SK-N-SH (cell line): ENCODE data around the gene TUT4. TPM values are rescaled to one million over a fixed set of nuclear protein-coding genes. Genes with fewer than 3 reads are reported as not detected.

Experiments used
- CTCF ChIA-PET: fragments of 300-600, 350-600 bp; formaldehyde crosslinking; extraction: SDS; loops from one replicate; lab custom pipeline; 2021; lab: Yijun Ruan, JAX
- POLR2A ChIA-PET: fragments of 350-600 bp; sonication (Branson Sonifier 250); formaldehyde crosslinking; extraction: SDS; loops from one replicate; lab custom pipeline; 2020; ENCODE audit warnings: antibody characterized with exemption, inconsistent platforms; lab: Yijun Ruan, JAX
- DNase-seq: peaks from one replicate; pipeline ENCODE4 v3.0.0; 2012
- H2AFZ ChIP-seq: fragments of 200-600 bp; sonication (generic); 2 replicates; pipeline ENCODE4 v1.8.1; 2016; ENCODE audit warnings: antibody characterized with exemption, mild to moderate bottlenecking, low read depth
- H3F3A ChIP-seq: fragments of 200-600 bp; sonication (generic); replicated peaks from 2 replicates; pipeline ENCODE3; 2016; ENCODE audit warnings: antibody characterized with exemption, mild to moderate bottlenecking; ENCODE audit not compliant: insufficient read depth
- H3K27ac ChIP-seq, 2 experiments: fragments of 200-500 bp in 1 of 2; fragments of 200-600 bp in 1 of 2; sonication (Bioruptor generic) in 1 of 2; sonication (generic), shearing (Covaris generic) in 1 of 2; 2 replicates each; pipeline versions ENCODE4 v1.5.1 to v1.6.1; 2014 to 2016; ENCODE audit warnings: low read depth in 2 of 2, inconsistent platforms in 1 of 2, low read length in 1 of 2, mild to moderate bottlenecking in 1 of 2, mixed read lengths in 1 of 2
- H3K27me3 ChIP-seq: fragments of 200-600 bp; sonication (generic), shearing (Covaris generic); 2 replicates; pipeline ENCODE4 v1.6.1; 2016; ENCODE audit warnings: mixed run types; ENCODE audit not compliant: insufficient read depth
- H3K36me3 ChIP-seq, 2 experiments: fragments of 200-500 bp in 1 of 2; fragments of 200-600 bp in 1 of 2; sonication (Bioruptor generic) in 1 of 2; sonication (generic) in 1 of 2; replicated peaks in 1 of 2; 2 replicates each; pipeline versions ENCODE3 to v1.5.1; 2014 to 2016; ENCODE audit warnings: low read length in 1 of 2, mild to moderate bottlenecking in 1 of 2; ENCODE audit not compliant: insufficient read depth in 2 of 2, control insufficient read depth in 1 of 2
- H3K4me1 ChIP-seq, 2 experiments: fragments of 200-500 bp in 1 of 2; fragments of 200-600 bp in 1 of 2; sonication (Bioruptor generic) in 1 of 2; sonication (generic), shearing (Covaris generic) in 1 of 2; 2 replicates each; pipeline versions ENCODE4 v1.5.1 to v1.6.1; 2014 to 2016; ENCODE audit warnings: low read depth in 1 of 2, low read length in 1 of 2, mixed run types in 1 of 2; ENCODE audit not compliant: insufficient read depth in 2 of 2, control insufficient read depth in 1 of 2
- H3K4me2 ChIP-seq: fragments of 200-600 bp; sonication (generic), shearing (Covaris generic); 2 replicates; pipeline ENCODE4 v1.6.1; 2017; ENCODE audit warnings: mixed run types
- H3K4me3 ChIP-seq, 2 experiments: fragments of 200-500 bp in 1 of 2; fragments of 200-600 bp in 1 of 2; sonication (Bioruptor generic) in 1 of 2; sonication (generic), shearing (Covaris generic) in 1 of 2; 2 replicates each; pipeline versions ENCODE4 v1.5.1 to v1.8.1; 2014 to 2016; ENCODE audit warnings: low read depth in 2 of 2, inconsistent platforms in 1 of 2, low read length in 1 of 2, mild to moderate bottlenecking in 1 of 2, mixed read lengths in 1 of 2, moderate library complexity in 1 of 2
- H3K79me2 ChIP-seq: fragments of 200-600 bp; sonication (generic); 2 replicates; pipeline ENCODE4 v1.8.1; 2017; ENCODE audit warnings: mild to moderate bottlenecking; ENCODE audit not compliant: insufficient read depth
- H3K9ac ChIP-seq: fragments of 200-600 bp; sonication (generic); 2 replicates; pipeline ENCODE4 v1.6.1; 2017; ENCODE audit warnings: mixed run types
- H3K9me2 ChIP-seq: fragments of 200-600 bp; sonication (generic); 2 replicates; pipeline ENCODE4 v1.6.1; 2017; ENCODE audit warnings: mixed run types
- H3K9me3 ChIP-seq: fragments of 200-600 bp; sonication (generic); 2 replicates; pipeline ENCODE4 v1.6.1; 2017; ENCODE audit warnings: mixed run types, mild to moderate bottlenecking, moderate library complexity
- H4K20me1 ChIP-seq: fragments of 200-600 bp; sonication (generic); 2 replicates; pipeline ENCODE4 v1.6.1; 2017; ENCODE audit warnings: mild to moderate bottlenecking, mixed run types; ENCODE audit not compliant: insufficient read depth
- ELF1 ChIP-seq: IDR thresholded peaks from 2 replicates; pipeline ENCODE4 v1.4.0; 2012
- EP300 ChIP-seq, 2 experiments: IDR thresholded peaks; 2 replicates each; pipeline versions ENCODE4 v1.4.0 to v1.6.1; 2012; ENCODE audit warnings: borderline replicate concordance in 1 of 2, low read depth in 1 of 2, low read length in 1 of 2
- EZH2phosphoT487 ChIP-seq: fragments of 200-600 bp; sonication (generic); IDR thresholded peaks from 2 replicates; pipeline ENCODE4 v1.6.1; 2017; ENCODE audit warnings: low read depth, mixed run types, mild to moderate bottlenecking, antibody characterized with exemption, moderate library complexity, borderline replicate concordance
- GABPA ChIP-seq: IDR thresholded peaks from 2 replicates; pipeline ENCODE4 v1.4.0; 2012; ENCODE audit warnings: low read depth, mild to moderate bottlenecking
- NFIC ChIP-seq: IDR thresholded peaks from 2 replicates; pipeline ENCODE4 v1.4.0; 2012; ENCODE audit warnings: borderline replicate concordance
- NRF1 ChIP-seq: IDR thresholded peaks from 2 replicates; pipeline ENCODE4 v1.6.1; 2012; ENCODE audit warnings: low read depth, mild to moderate bottlenecking, low read length
- TAF1 ChIP-seq: IDR thresholded peaks from 2 replicates; pipeline ENCODE4 v1.6.1; 2012; ENCODE audit warnings: low read depth, mild to moderate bottlenecking, low read length, moderate library complexity, borderline replicate concordance
- TCF12 ChIP-seq: IDR thresholded peaks from 2 replicates; pipeline ENCODE4 v1.4.0; 2012
- WGBS: methylation state at CpG from one replicate; pipeline ENCODE4 v1.1.6; 2017; ENCODE audit warnings: low lambda C conversion rate; 5-methylcytosine and 5-hydroxymethylcytosine counted together
- polyA plus RNA-seq, 3 experiments: library from polyadenylated mRNA; depleted of rRNA; stranded (reverse); fragments of >200 nt; gene quantifications; 2 replicates each; pipeline ENCODE4 v1.2.3, GENCODE V29; 2012
- TF ChIP-seq, protein P1 (sequence below): fragments of 150-350 bp; IDR thresholded peaks from 2 replicates; pipeline ENCODE4 v1.6.1; 2016; ENCODE audit warnings: mild to moderate bottlenecking, low read depth, low read length
- TF ChIP-seq, protein P2 (sequence below): IDR thresholded peaks from 2 replicates; pipeline ENCODE4 v1.4.0; 2012; ENCODE audit warnings: low read depth, borderline replicate concordance
- TF ChIP-seq, protein P3 (sequence below): IDR thresholded peaks from 2 replicates; pipeline ENCODE4 v1.4.0; 2012; ENCODE audit warnings: low read depth, borderline replicate concordance

Gene TUT4
- polyA plus RNA-seq, 1 of the 3 experiments (the other 2 are of a cell fraction): 28.3 TPM

DNA sequence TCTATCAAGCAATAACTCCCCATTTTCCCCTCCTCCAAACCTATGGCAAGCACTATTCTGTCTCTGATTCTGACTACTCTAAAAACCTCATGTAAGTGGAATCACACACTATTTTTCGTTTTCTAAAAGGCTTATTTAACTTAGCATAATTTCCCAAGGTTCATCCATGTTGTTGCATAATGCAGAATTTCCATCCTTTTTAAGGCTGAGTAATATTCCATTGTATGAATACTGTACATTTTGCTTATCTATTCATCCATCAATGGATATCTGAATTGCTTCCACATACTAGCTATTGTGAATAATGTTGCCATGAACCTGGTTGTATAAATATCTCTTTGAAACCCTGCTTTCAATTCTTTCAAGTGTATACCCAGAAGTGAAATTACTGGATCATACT lies 48.2 kb downstream of the TUT4 start (continued):
- TF ChIP-seq, protein P1, sequence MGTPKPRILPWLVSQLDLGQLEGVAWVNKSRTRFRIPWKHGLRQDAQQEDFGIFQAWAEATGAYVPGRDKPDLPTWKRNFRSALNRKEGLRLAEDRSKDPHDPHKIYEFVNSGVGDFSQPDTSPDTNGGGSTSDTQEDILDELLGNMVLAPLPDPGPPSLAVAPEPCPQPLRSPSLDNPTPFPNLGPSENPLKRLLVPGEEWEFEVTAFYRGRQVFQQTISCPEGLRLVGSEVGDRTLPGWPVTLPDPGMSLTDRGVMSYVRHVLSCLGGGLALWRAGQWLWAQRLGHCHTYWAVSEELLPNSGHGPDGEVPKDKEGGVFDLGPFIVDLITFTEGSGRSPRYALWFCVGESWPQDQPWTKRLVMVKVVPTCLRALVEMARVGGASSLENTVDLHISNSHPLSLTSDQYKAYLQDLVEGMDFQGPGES: no peak

DNA sequence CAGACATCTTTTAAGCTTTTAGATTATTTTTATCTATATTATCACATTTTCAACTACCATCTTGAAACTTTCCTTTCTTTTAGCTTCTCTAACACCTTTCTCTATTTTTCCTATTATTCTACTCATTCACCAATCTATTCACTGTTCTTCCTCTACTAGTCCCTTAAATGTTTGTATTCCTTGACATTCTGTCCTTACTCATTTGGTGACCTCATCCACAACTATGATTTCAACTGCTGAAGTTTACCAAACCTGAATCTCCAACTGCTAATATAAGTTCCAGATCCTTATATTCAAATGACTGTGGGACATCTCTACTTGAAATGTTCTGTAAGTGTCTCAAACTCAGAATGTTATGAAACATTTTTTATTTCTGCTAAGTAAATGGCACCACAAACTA lies 49.2 kb downstream of the TUT4 start:
- Histone ChIP-seq H3K27ac (no peak overlapping the region), H3K27me3 (no peaks in the 10 kb centered on the region), H3F3A (no peaks in the 10 kb centered on the region), H2AFZ (no peak overlapping the region), H3K4me3 (no peak overlapping the region), H3K9me2 (no peaks in the 10 kb centered on the region), H3K4me1 (no peaks in the 10 kb centered on the region), H4K20me1 (no peaks in the 10 kb centered on the region), H3K36me3 (peaks cover 3 to 25% of the 10 kb centered on the region in 2 experiments), H3K4me2 (no peak overlapping the region), H3K9ac (no peak overlapping the region), H3K79me2 (peaks cover 16% of the 10 kb centered on the region), H3K9me3 (no peaks in the 10 kb centered on the region)
- TF ChIP-seq NRF1: no peak
- no peak for TF ChIP-seq GABPA
- TF ChIP-seq, protein P2, sequence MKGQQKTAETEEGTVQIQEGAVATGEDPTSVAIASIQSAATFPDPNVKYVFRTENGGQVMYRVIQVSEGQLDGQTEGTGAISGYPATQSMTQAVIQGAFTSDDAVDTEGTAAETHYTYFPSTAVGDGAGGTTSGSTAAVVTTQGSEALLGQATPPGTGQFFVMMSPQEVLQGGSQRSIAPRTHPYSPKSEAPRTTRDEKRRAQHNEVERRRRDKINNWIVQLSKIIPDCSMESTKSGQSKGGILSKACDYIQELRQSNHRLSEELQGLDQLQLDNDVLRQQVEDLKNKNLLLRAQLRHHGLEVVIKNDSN: no peak
- no peak for TF ChIP-seq EP300 (IDR thresholded peaks at IDR 0.05; ENCODE audit: borderline replicate concordance in 1 of 2, low read depth in 1 of 2, low read length in 1 of 2)
- TF ChIP-seq TCF12: no peak
- TF ChIP-seq, protein P3, sequence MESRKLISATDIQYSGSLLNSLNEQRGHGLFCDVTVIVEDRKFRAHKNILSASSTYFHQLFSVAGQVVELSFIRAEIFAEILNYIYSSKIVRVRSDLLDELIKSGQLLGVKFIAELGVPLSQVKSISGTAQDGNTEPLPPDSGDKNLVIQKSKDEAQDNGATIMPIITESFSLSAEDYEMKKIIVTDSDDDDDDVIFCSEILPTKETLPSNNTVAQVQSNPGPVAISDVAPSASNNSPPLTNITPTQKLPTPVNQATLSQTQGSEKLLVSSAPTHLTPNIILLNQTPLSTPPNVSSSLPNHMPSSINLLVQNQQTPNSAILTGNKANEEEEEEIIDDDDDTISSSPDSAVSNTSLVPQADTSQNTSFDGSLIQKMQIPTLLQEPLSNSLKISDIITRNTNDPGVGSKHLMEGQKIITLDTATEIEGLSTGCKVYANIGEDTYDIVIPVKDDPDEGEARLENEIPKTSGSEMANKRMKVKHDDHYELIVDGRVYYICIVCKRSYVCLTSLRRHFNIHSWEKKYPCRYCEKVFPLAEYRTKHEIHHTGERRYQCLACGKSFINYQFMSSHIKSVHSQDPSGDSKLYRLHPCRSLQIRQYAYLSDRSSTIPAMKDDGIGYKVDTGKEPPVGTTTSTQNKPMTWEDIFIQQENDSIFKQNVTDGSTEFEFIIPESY: no peak
- TF ChIP-seq EZH2phosphoT487: no peak
- TF ChIP-seq ELF1: no peak
- DNase-seq: no peak
- ChIA-PET POLR2A (no interaction called here), CTCF (no interaction called here)

DNA sequence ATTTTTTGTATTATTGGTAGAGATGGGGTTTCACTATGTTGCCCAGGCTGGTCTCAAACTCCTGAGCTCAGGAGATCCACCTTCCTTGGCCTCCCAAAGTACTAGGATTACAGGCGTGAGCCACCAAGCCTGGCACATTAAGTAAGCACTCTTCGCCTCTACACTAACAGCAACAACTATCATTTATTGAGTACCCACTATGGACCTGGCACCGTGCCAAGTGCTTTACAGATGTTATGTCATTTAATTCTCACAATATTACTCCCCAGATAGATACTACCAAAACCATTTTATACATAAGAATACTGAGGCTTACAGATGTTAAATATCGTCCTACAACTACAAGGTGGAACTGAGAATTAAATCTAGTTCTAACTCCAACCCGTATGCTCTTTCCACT lies 50.1 kb downstream of the TUT4 start:
- H3K4me2 ChIP-seq: no peak overlapping the region
- no peak overlapping the region for H3K27ac ChIP-seq
- H2AFZ ChIP-seq: no peak overlapping the region
- peaks cover 16% of the 10 kb centered on the region for H3K79me2 ChIP-seq
- peaks cover under 1% of the 10 kb centered on the region for H3F3A ChIP-seq
- CTCF ChIA-PET: no interaction called here
- H3K36me3 ChIP-seq: peaks cover 3 to 19% of the 10 kb centered on the region in 2 experiments
- WGBS: 94% methylated on average over 5 of the region's 5 CpGs
- H3K9me2 ChIP-seq: no peaks in the 10 kb centered on the region
- no peaks in the 10 kb centered on the region for H3K4me1 ChIP-seq
- no peaks in the 10 kb centered on the region for H3K27me3 ChIP-seq
- POLR2A ChIA-PET: no interaction called here
- peak; percentile 60 for TF ChIP-seq NFIC
- no peak for TF ChIP-seq TAF1
- H4K20me1 ChIP-seq: no peaks in the 10 kb centered on the region
- no peaks in the 10 kb centered on the region for H3K9me3 ChIP-seq
- DNase-seq: no peak
- H3K9ac ChIP-seq: no peak overlapping the region
- H3K4me3 ChIP-seq: no peak overlapping the region
